ENCODE data around the gene NLRP9. TPM values are rescaled to one million over a fixed set of nuclear protein-coding genes. Genes with fewer than 3 reads are reported as not detected.

The NLRP9 gene
- total RNA-seq, 1 donor, result not detected

DNA sequence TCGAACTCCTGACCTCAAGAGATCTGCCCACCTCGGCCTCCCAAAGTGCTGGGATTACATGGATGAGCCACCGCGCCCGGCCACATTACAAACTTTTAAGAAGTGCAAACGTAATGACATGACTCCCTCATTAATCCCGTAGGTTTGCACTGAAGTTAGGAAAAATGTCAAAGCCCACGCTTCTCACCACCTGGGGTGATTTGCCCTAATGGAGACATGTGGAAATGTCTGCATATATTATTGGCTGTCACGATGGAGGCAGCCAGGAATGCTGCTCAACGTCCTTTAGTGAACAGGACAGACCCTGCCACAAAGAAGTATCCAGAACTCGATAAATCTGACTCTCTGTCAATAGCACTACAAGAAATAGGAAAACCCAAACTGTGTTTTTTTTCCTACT is 21.0 kb downstream of the NLRP9 start:
- H3K27me3 ChIP-seq (ENCODE audit: insufficient read depth, low read length), result peaks cover 6% of the 10 kb centered on the region
- no peaks in the 10 kb centered on the region for H3K4me1 ChIP-seq (ENCODE audit: insufficient read depth, low read length)
- peaks cover 14% of the 10 kb centered on the region for H3K9me3 ChIP-seq (ENCODE audit: low read depth, low read length)
- no peak overlapping the region for H3K4me3 ChIP-seq (ENCODE audit: low read length)

DNA sequence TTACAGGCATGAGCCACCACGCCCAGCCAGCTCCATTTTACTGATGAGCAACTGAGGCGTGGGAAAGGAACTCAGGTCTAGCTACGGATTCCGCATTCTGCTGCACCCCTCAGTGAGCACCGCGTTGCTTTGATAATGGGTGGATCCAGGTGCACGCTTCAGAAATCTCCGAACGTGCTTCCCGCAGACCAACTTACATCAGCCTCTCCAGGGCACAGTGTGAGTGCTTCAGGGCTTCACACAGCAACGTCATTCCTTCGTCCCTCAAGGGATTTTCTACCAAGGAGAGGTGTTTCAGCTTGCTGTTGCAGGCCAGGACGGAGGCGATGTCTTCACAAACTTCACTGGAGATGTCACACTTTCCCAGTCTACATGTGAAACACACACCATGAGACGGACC is 21.7 kb downstream of the NLRP9 start:
- Histone ChIP-seq H3K27me3 (ENCODE audit: insufficient read depth, low read length) (peaks cover 6% of the 10 kb centered on the region), H3K9me3 (ENCODE audit: low read depth, low read length) (peaks cover 9% of the 10 kb centered on the region), H3K4me3 (ENCODE audit: low read length) (no peak overlapping the region), H3K4me1 (ENCODE audit: insufficient read depth, low read length) (no peaks in the 10 kb centered on the region)

DNA sequence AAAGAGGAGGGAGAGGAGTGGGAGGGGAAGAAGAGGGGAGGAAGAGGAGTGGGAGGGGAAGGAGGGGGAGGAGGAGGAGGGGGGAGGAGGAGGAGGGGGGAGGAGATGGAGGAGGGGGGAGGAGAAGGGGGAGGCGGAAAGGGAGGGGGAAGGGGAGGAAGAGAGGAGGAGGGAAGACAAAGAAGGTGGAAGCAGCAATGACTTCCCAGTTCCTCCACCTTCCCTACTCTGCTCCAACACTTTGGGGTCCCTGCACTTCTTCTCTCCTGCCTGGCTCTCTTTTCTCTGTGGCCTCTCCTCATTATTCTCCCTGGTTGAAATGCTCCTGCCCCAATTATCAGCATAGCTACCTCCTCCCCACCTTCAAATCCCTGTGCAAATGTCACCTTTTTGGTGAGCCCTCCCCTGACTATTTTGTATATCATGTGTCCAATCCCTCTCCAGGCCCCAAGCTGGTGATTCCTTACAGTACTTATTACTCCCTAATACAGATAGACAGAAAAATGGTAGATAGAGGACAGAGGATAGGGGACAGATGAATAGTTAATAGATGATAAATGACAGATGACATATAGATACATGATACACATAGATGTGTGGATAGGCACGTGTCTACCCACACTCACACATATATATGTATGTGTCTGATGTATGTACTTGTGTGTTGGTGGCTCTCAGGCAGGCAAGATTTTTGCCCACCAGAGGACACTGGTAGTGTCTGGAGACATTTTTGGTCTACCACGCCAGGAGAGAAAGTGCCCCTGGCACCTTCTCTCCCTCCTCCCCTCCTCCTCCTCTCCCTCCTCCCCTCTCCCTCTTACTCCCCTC is 25.2 kb downstream of the NLRP9 start:
- Histone ChIP-seq H3K9me3 (ENCODE audit: low read depth, low read length) (no peaks in the 10 kb centered on the region), H3K4me3 (ENCODE audit: low read length) (no peak overlapping the region), H3K27me3 (ENCODE audit: insufficient read depth, low read length) (no peaks in the 10 kb centered on the region), H3K4me1 (ENCODE audit: insufficient read depth, low read length) (no peaks in the 10 kb centered on the region)

DNA sequence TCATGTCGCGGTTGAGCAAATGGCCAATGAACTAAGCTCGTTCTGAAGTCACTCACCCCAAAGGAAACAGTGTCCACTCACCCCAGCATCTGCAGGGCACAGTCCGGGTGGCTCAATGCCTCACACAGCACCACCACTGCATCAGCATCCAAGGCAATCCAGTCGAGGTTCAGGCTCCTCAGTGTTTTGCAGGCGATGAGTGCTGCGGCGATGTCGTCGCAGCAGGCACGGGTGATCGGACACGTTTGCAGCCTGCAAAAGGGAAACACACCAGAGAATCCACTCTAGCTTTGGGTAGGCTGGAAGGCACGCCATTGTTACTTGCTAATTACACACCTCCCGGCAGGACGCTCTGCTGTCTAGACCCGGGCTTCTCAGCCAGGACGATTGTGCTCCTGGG is 26.5 kb downstream of the NLRP9 start:
- Histone ChIP-seq H3K9me3 (ENCODE audit: low read depth, low read length) (no peaks in the 10 kb centered on the region), H3K4me1 (ENCODE audit: insufficient read depth, low read length) (no peaks in the 10 kb centered on the region), H3K27me3 (ENCODE audit: insufficient read depth, low read length) (no peaks in the 10 kb centered on the region), H3K4me3 (ENCODE audit: low read length) (no peak overlapping the region)

DNA sequence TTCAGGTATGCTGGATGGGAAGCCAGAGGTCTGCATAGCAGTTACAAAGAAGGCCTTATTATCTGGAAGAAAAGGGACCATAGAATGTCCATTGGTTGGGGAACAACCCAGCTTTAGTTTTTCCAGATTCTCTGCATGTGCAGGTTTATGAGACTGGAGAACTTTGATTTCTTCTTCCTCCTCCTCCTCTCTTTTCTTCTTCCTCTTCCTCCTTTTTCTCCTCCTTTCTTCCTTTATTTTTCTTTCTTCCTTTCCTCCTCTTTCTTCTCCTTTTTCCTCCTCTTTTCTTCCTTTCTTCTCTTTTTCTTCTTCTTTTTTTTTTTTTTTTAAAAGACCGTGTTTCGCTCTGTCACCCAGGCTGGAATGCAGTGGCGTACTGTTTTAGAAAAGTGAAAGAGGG is 32.2 kb downstream of the NLRP9 start:
- no peak overlapping the region for H3K4me3 ChIP-seq (ENCODE audit: low read length)
- no peaks in the 10 kb centered on the region for H3K9me3 ChIP-seq (ENCODE audit: low read depth, low read length)
- no peaks in the 10 kb centered on the region for H3K27me3 ChIP-seq (ENCODE audit: insufficient read depth, low read length)
- H3K4me1 ChIP-seq (ENCODE audit: insufficient read depth, low read length), result peaks cover 4% of the 10 kb centered on the region

DNA sequence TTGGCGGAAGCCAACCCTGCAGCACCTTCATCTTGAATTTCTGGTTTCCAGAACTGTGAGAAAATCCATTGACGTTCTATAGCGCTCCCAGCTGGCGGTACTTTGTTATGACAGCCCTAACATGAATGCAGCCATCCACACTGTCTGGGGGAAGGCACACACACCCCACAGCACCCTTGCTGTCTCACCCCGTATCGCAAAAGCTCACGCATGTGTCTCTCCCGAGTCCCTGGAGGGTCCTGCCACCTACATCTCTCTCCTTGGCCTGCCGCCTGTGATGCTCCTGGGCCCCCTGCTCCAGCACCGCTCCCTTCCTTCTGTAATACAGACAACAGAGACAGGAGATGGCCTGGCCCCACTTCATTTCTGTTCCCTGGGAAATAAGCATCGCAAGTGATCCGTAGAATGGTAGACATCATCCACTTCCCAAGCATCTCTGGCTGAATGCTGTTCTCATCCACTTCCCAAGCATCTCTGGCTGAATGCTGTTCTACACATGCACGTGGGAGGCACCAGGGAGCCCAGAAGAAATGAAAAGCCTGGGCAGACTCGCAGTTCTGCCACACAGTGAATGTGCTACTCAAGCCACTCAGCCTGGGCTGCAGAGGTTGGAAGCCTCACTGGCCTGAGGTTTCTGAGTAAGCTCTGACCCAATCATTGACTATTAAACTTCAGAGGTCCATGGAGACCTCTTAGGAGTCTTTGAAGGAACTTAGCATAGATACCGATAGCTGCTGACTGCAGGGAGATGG is 33.5 kb downstream of the NLRP9 start:
- Histone ChIP-seq H3K9me3 (ENCODE audit: low read depth, low read length) (no peaks in the 10 kb centered on the region), H3K4me3 (ENCODE audit: low read length) (no peak overlapping the region), H3K27me3 (ENCODE audit: insufficient read depth, low read length) (no peaks in the 10 kb centered on the region), H3K4me1 (ENCODE audit: insufficient read depth, low read length) (peaks cover 4% of the 10 kb centered on the region)

DNA sequence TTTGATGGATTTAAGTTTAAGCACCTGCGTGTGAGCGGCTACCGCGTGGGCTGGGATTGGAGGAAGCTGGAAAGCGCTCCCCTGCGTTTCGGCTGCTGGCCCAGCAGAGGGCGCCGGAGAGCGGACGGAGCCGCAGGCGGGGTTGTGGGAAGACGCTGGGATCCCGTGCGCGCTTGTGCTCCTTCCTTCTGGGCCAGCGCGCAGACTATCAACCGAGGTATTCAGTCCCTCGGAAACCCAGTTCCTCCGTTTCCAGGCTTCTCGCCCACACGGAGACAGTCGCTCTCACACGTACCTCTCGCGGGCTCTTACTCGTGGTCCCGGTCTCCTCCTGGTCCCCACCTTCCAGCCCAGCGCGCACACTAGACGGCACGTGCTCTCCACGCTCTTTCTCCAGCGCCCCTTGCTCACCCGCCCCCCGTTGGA is 34.4 kb downstream of the NLRP9 start:
- Histone ChIP-seq H3K9me3 (ENCODE audit: low read depth, low read length) (no peaks in the 10 kb centered on the region), H3K4me3 (ENCODE audit: low read length) (no peak overlapping the region), H3K4me1 (ENCODE audit: insufficient read depth, low read length) (peaks cover 4% of the 10 kb centered on the region), H3K27me3 (ENCODE audit: insufficient read depth, low read length) (no peaks in the 10 kb centered on the region)

DNA sequence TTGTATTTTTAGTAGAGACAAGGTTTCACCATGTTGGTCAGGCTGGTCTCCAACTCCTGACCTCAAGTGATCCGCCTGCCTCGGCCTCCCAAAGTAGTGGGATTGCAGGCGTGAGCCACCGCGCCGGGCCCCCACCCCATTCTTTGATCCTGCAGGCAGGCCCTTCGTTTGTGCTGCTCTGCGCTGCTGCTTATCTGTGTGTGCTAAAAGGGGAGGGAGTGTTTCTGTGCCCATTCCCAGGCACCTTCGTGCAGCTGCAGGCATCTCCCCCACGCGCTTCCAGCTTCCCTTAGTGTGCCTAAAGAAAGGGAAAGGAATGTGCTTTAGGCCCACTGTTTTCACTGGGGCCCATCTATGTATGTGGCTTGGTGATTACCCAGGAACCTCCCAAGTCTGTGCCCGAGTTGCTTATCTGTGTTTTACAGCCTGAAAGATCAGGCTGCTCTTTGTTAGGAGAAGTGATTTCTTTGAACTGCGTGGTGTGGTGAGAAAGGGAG is 36.0 kb downstream of the NLRP9 start:
- Histone ChIP-seq H3K4me1 (ENCODE audit: insufficient read depth, low read length) (peaks cover 4% of the 10 kb centered on the region), H3K9me3 (ENCODE audit: low read depth, low read length) (no peaks in the 10 kb centered on the region), H3K27me3 (ENCODE audit: insufficient read depth, low read length) (no peaks in the 10 kb centered on the region), H3K4me3 (ENCODE audit: low read length) (no peak overlapping the region)

DNA sequence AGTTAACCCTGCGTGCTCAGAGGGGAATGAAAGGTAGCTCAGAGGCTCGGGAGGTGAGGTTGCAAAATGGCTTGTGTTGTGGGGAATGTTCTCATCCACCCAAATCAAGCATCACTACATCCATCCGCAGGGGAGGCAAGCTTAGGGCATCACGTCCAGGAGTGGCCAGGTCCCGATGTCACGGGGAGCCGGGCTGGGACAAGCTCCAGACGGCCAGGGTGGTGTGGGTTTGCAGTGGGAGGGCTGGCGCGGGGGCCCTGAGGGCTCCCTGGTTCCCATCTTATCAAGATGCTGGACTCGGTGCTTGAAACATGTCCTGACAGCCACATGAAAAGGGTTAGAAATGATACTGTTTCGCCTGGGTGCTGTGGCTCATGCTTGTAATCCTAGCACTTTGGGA is 37.4 kb downstream of the NLRP9 start:
- H3K4me3 ChIP-seq (ENCODE audit: low read length), result no peak overlapping the region
- no peaks in the 10 kb centered on the region for H3K9me3 ChIP-seq (ENCODE audit: low read depth, low read length)
- peaks cover 4% of the 10 kb centered on the region for H3K4me1 ChIP-seq (ENCODE audit: insufficient read depth, low read length)
- H3K27me3 ChIP-seq (ENCODE audit: insufficient read depth, low read length), result no peaks in the 10 kb centered on the region

DNA sequence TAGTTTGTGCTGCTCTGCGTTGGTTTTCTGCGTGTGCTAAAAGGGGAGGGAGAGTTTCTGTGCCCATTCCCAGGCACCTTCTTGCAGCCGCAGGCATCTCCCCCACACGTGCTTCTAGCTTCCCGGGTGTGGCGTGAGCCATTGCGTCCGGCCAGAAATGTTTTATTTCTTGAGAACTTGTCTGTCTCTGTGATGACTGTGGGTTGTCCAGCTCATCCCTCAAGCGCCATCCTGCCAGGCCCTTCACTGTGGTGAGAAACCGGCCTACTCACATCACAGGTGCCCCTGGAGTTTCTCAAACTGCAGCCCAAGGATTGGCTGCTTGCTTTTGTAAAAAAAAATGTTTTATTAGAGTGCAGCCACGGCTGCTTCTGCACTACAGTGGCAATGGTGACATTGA is 39.0 kb downstream of the NLRP9 start:
- H3K4me1 ChIP-seq (ENCODE audit: insufficient read depth, low read length), result peaks cover 4% of the 10 kb centered on the region
- H3K9me3 ChIP-seq (ENCODE audit: low read depth, low read length), result no peaks in the 10 kb centered on the region
- no peak overlapping the region for H3K4me3 ChIP-seq (ENCODE audit: low read length)
- H3K27me3 ChIP-seq (ENCODE audit: insufficient read depth, low read length), result no peaks in the 10 kb centered on the region

DNA sequence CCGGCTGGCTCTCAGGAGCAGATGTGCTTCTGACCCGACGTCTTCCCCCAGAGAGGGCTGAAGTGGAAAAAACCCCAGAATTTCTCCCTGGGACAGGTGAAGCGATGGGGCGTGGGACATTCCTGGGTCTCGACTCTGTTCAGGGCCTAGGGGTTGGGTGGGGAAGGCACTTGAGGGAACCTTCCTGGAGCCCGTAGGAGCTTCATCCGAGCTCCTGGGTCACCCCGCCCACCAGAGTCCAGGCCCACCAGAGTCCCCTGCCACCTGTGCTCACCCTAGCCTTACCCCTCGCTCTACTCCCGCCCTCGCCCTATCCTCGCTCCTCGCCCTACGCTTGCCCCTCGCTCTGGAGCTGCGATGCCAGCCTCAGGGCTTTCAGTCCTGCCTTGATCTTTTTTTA is 39.9 kb downstream of the NLRP9 start:
- Histone ChIP-seq H3K9me3 (ENCODE audit: low read depth, low read length) (no peaks in the 10 kb centered on the region), H3K4me3 (ENCODE audit: low read length) (no peak overlapping the region), H3K27me3 (ENCODE audit: insufficient read depth, low read length) (no peaks in the 10 kb centered on the region), H3K4me1 (ENCODE audit: insufficient read depth, low read length) (no peaks in the 10 kb centered on the region)

DNA sequence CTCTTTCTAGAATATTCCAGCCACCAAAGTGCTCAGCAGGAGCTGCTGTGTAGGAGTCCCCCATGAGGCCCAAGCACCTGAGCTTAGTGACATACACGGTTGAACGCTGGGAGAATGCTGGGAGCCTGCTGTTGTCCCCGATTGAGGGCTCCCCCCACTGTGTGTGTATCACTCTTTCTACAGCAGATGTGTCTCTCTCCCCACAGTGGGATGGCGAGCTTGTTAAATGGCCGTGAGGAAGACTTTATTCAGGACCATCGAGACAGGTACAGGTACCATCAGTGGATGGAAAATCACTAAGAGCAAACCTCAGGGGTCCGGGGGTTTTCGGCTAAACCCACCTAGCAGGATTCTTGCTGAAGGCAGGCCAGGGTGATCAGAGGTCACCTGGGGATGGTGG is 40.5 kb downstream of the NLRP9 start:
- Histone ChIP-seq H3K4me3 (ENCODE audit: low read length) (no peak overlapping the region), H3K27me3 (ENCODE audit: insufficient read depth, low read length) (no peaks in the 10 kb centered on the region), H3K9me3 (ENCODE audit: low read depth, low read length) (no peaks in the 10 kb centered on the region)

DNA sequence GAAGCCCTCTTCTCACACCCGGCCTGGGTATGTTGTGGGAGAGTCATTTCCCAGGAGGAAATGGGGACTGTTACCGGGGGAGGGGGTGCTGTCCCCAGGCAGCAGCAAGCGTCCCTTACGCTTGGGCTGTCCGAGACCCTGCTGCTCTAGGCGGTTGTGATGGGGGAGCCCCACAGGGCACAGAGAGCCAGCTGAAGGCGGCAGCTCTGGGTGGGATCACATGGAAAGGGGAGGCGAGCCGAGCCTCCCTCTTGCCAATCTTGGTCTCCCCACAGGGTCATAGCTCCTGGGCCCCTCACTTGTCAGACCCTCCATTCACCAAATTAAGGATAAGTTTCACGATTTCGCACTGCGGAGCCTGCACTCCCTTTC is 41.1 kb downstream of the NLRP9 start:
- no peaks in the 10 kb centered on the region for H3K9me3 ChIP-seq (ENCODE audit: low read depth, low read length)
- no peaks in the 10 kb centered on the region for H3K4me1 ChIP-seq (ENCODE audit: insufficient read depth, low read length)
- no peak overlapping the region for H3K4me3 ChIP-seq (ENCODE audit: low read length)
- H3K27me3 ChIP-seq (ENCODE audit: insufficient read depth, low read length), result no peaks in the 10 kb centered on the region

More for the DNA sequence above, 40.5 kb downstream of the NLRP9 start:
- H3K4me1 ChIP-seq (ENCODE audit: insufficient read depth, low read length), result no peaks in the 10 kb centered on the region

DNA sequence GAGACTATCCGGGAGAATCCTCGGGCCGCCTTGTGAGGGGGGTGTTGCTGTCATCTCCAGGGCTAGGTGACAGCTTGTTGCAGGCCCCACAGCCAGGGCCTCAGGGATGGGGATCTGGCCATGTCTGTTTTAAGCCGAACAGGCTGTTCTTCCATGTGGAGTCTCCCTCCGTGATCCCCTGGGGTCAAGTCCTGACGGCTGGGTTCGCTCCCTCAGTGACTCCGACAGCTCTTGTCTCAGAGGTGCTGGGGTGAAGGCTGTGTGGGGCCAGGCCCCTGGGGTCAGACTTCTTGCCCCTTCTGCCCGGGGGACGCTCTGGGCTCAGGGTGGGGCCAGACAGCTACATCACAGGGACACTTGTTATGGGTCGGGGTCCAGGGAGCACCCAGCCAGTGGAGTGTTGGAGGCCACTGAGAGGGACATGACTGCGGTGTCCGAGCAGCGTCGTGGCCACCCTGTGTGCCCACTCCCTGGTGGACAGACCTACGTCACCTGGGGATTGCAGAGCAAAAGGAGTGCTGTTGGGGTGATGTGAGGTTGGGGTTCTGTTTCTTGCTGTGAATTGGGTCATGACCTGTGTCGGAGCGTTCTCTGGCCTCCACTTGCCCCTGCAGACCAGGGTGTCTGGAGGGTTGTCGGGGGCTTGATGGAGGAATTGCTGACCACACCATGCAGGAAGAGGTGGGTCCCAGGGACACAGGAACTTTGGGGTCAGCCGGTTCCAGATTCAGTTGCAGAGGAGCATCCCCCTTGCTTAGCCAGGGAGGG is 41.7 kb downstream of the NLRP9 start:
- Histone ChIP-seq H3K4me1 (ENCODE audit: insufficient read depth, low read length) (no peaks in the 10 kb centered on the region), H3K4me3 (ENCODE audit: low read length) (no peak overlapping the region), H3K27me3 (ENCODE audit: insufficient read depth, low read length) (no peaks in the 10 kb centered on the region), H3K9me3 (ENCODE audit: low read depth, low read length) (no peaks in the 10 kb centered on the region)

Measured in mononuclear cell (primary cell).